Neural cell (in vitro differentiated cells): Measurements from ENCODE around the gene POLL. TPM values are rescaled to one million over a fixed set of nuclear protein-coding genes. Genes with fewer than 3 reads are reported as not detected.

ENCODE experiments used
- H2AFZ ChIP-seq: fragments of 200-600, 300-800 bp; sonication (generic), shearing (Covaris generic); 2 replicates; pipeline ENCODE4 v1.6.0; 2014; ENCODE audit warnings: low read depth, mild to moderate bottlenecking, antibody characterized with exemption, low read length, moderate library complexity
- H3F3A ChIP-seq: fragments of 200-600 bp; shearing (Covaris generic); 2 replicates; pipeline ENCODE4 v1.6.1; 2016; ENCODE audit warnings: mild to moderate bottlenecking, moderate library complexity, mixed read lengths, antibody characterized with exemption, low read length; ENCODE audit not compliant: insufficient read depth, poor library complexity, severe bottlenecking
- H3K27ac ChIP-seq: fragments of 200-600, 300-800 bp; sonication (generic), shearing (Covaris generic); 2 replicates; pipeline ENCODE4 v1.5.1; 2014; ENCODE audit warnings: mild to moderate bottlenecking, low read length, moderate library complexity
- H3K27me3 ChIP-seq: fragments of 300-800, 200-600 bp; sonication (generic), shearing (Covaris generic); 2 replicates; pipeline ENCODE4 v1.6.0; 2014; ENCODE audit warnings: mild to moderate bottlenecking, low read depth, low read length, moderate library complexity; ENCODE audit not compliant: insufficient read depth
- H3K36me3 ChIP-seq: fragments of 300-800, 200-600 bp; sonication (generic), shearing (Covaris generic); 2 replicates; pipeline ENCODE4 v1.5.1; 2014; ENCODE audit warnings: mild to moderate bottlenecking, antibody characterized with exemption, low read length, moderate library complexity; ENCODE audit not compliant: insufficient read depth
- H3K4me2 ChIP-seq: fragments of 300-800, 200-600 bp; sonication (generic), shearing (Covaris generic); 2 replicates; pipeline ENCODE4 v1.6.0; 2014; ENCODE audit warnings: mild to moderate bottlenecking, low read length
- H3K4me3 ChIP-seq: fragments of 300-800, 200-600 bp; sonication (generic), shearing (Covaris generic); 2 replicates; pipeline ENCODE4 v1.5.1; 2014; ENCODE audit warnings: mild to moderate bottlenecking, low read length, moderate library complexity
- H3K79me2 ChIP-seq: fragments of 200-600 bp; shearing (Covaris generic); replicated peaks from 2 replicates; pipeline ENCODE4 v1.6.0; 2014; ENCODE audit warnings: mild to moderate bottlenecking, low read length, moderate library complexity; ENCODE audit not compliant: insufficient read depth
- H3K9ac ChIP-seq: fragments of 300-800, 200-600 bp; sonication (generic), shearing (Covaris generic); 2 replicates; pipeline ENCODE4 v1.6.1; 2016; ENCODE audit warnings: mild to moderate bottlenecking, low read length, mixed read lengths
- H3K9me2 ChIP-seq: fragments of 200-600 bp; shearing (Covaris generic); 2 replicates; pipeline ENCODE4 v1.6.1; 2016; ENCODE audit warnings: mild to moderate bottlenecking, low read length, mixed read lengths; ENCODE audit not compliant: insufficient read depth
- H3K9me3 ChIP-seq: fragments of 200-600, 300-800 bp; sonication (generic), shearing (Covaris generic); 2 replicates; pipeline ENCODE4 v1.6.1; 2016; ENCODE audit warnings: mild to moderate bottlenecking, mixed run types, low read length, moderate library complexity, mixed read lengths
- H4K20me1 ChIP-seq: fragments of 200-600 bp; shearing (Covaris generic); 2 replicates; pipeline ENCODE4 v1.6.1; 2016; ENCODE audit warnings: mild to moderate bottlenecking, mixed run types; ENCODE audit not compliant: insufficient read depth
- CTCF ChIP-seq: fragments of 450-650 bp; IDR thresholded peaks from 2 replicates; pipeline ENCODE4 v1.5.1; 2014; ENCODE audit warnings: antibody characterized with exemption, mild to moderate bottlenecking, moderate library complexity; ENCODE audit not compliant: poor library complexity, severe bottlenecking
- EP300 ChIP-seq: fragments of 450-650 bp; conservative IDR thresholded peaks from 2 replicates; pipeline ENCODE4 v1.6.1; 2014; ENCODE audit warnings: antibody characterized with exemption, mild to moderate bottlenecking, moderate library complexity; ENCODE audit not compliant: poor library complexity, severe bottlenecking
- EZH2 ChIP-seq: fragments of 200-600, 300-800 bp; shearing (Covaris generic), sonication (generic); IDR thresholded peaks from 2 replicates; pipeline ENCODE4 v1.6.1; 2014; ENCODE audit warnings: antibody characterized with exemption, low read length, borderline replicate concordance, mild to moderate bottlenecking; ENCODE audit not compliant: insufficient read depth, poor library complexity, severe bottlenecking
- MXI1 ChIP-seq: fragments of 450-650 bp; conservative IDR thresholded peaks from 2 replicates; pipeline ENCODE4 v1.6.1; 2014; ENCODE audit warnings: antibody characterized with exemption, mild to moderate bottlenecking; ENCODE audit not compliant: poor library complexity, severe bottlenecking
- POLR2AphosphoS5 ChIP-seq: IDR thresholded peaks from 2 replicates; pipeline ENCODE4 v1.6.1; 2012
- RAD21 ChIP-seq: fragments of 450-650 bp; conservative IDR thresholded peaks from 2 replicates; pipeline ENCODE4 v1.6.1; 2014; ENCODE audit warnings: antibody characterized with exemption, mild to moderate bottlenecking, moderate library complexity
- REST ChIP-seq: IDR thresholded peaks from 2 replicates; pipeline ENCODE4 v1.6.1; 2012; ENCODE audit warnings: borderline replicate concordance
- SMC3 ChIP-seq: fragments of 450-650 bp; conservative IDR thresholded peaks from 2 replicates; pipeline ENCODE4 v1.6.1; 2014; ENCODE audit warnings: antibody characterized with exemption, mild to moderate bottlenecking, moderate library complexity; ENCODE audit not compliant: poor library complexity
- TAF1 ChIP-seq: IDR thresholded peaks from 2 replicates; pipeline ENCODE4 v1.6.1; 2012; ENCODE audit warnings: low read depth
- polyA plus RNA-seq: library from polyadenylated mRNA; depleted of rRNA; stranded (reverse); fragments of >200 nt; gene quantifications from 2 replicates; pipeline ENCODE4 v1.2.3, GENCODE V29; 2014

POLL gene
- polyA plus RNA-seq, 1 donor from 2014 or later = 23.0 TPM

- no peak overlapping the region for H3K4me2 ChIP-seq
- no peak overlapping the region for H3K4me3 ChIP-seq
- H3K79me2 ChIP-seq = no peaks in the 10 kb centered on the region
- no peak overlapping the region for H3K9ac ChIP-seq
- H4K20me1 ChIP-seq = no peaks in the 10 kb centered on the region
- H2AFZ ChIP-seq = no peak overlapping the region
- no peaks in the 10 kb centered on the region for H3F3A ChIP-seq
- peaks cover 31% of the 10 kb centered on the region for H3K27me3 ChIP-seq
- TF ChIP-seq EZH2 (no peak), EP300 (no peak), RAD21 (no peak), TAF1 (no peak), REST (no peak), POLR2AphosphoS5 (no peak), CTCF (no peak), MXI1 (no peak), SMC3 (no peak)
- H3K27ac ChIP-seq = no peak overlapping the region
- no peaks in the 10 kb centered on the region for H3K9me2 ChIP-seq
- H3K9me3 ChIP-seq = no peaks in the 10 kb centered on the region
- H3K36me3 ChIP-seq = no peaks in the 10 kb centered on the region
Observed at GRCh38 chr10:101631821-101632475, 43.9 kb upstream of the POLL start.

- no peaks in the 10 kb centered on the region for H3K36me3 ChIP-seq
- no peaks in the 10 kb centered on the region for H3K9me3 ChIP-seq
- H3K27ac ChIP-seq = no peak overlapping the region
- no peak overlapping the region for H2AFZ ChIP-seq
- no peak overlapping the region for H3K9ac ChIP-seq
- H3K27me3 ChIP-seq = peaks cover 44% of the 10 kb centered on the region
- no peak overlapping the region for H3K4me3 ChIP-seq
- H3K4me2 ChIP-seq = no peak overlapping the region
- no peaks in the 10 kb centered on the region for H3K79me2 ChIP-seq
- no peaks in the 10 kb centered on the region for H3F3A ChIP-seq
- TF ChIP-seq EP300 (no peak), SMC3 (no peak), EZH2 (no peak), POLR2AphosphoS5 (no peak), CTCF (no peak), RAD21 (no peak), TAF1 (no peak)
- no peaks in the 10 kb centered on the region for H4K20me1 ChIP-seq
- H3K9me2 ChIP-seq = no peaks in the 10 kb centered on the region
Observed at GRCh38 chr10:101630633-101630920, 42.5 kb upstream of the POLL start.
